HepG2 (cell line): ENCODE measurements around the gene HS3ST3B1. TPM values are rescaled to one million over a fixed set of nuclear protein-coding genes. Genes with fewer than 3 reads are reported as not detected.

Source experiments
- AKNA ChIP-seq: sonication (generic); formaldehyde crosslinking; IDR thresholded peaks from 2 replicates; pipeline ENCODE4 v1.4.0; 2020; ENCODE audit warnings: missing genetic modification reagents, borderline replicate concordance
- FOSL1 ChIP-seq: sonication (generic); formaldehyde crosslinking; IDR thresholded peaks from 2 replicates; pipeline ENCODE4 v1.9.0; 2021; ENCODE audit warnings: missing genetic modification reagents, borderline replicate concordance
- SRF ChIP-seq: IDR thresholded peaks from 2 replicates; pipeline ENCODE4 v1.6.1; 2011; ENCODE audit warnings: mild to moderate bottlenecking, low read depth, low read length, moderate library complexity
- TCF12 ChIP-seq, 2 experiments: fragments of 450-650 bp in 1 of 2; sonication (generic) in 1 of 2; formaldehyde crosslinking in 1 of 2; IDR thresholded peaks; 2 replicates each; pipeline versions ENCODE4 v1.6.1 to v1.8.0; 2017 to 2022; ENCODE audit warnings: antibody characterized with exemption in 1 of 2, mild to moderate bottlenecking in 1 of 2, missing genetic modification reagents in 1 of 2, moderate library complexity in 1 of 2
- THAP9 ChIP-seq: sonication (generic); formaldehyde crosslinking; IDR thresholded peaks from 2 replicates; pipeline ENCODE4; 2020; ENCODE audit warnings: missing genetic modification reagents, mild to moderate bottlenecking, borderline replicate concordance
- ZBTB34 ChIP-seq: sonication (generic); formaldehyde crosslinking; IDR thresholded peaks from 2 replicates; pipeline ENCODE4 v1.8.0; 2022; ENCODE audit warnings: mild to moderate bottlenecking, missing genetic modification reagents
- ZNF142 ChIP-seq: sonication (generic); formaldehyde crosslinking; IDR thresholded peaks from 2 replicates; pipeline ENCODE4 v1.4.0; 2020; ENCODE audit warnings: missing genetic modification reagents
- ZNF292 ChIP-seq: sonication (generic); formaldehyde crosslinking; IDR thresholded peaks from 2 replicates; pipeline ENCODE4 v1.8.1; 2022; ENCODE audit warnings: mild to moderate bottlenecking, low read depth, missing genetic modification reagents, borderline replicate concordance
- ZNF296 ChIP-seq: sonication (generic); formaldehyde crosslinking; conservative IDR thresholded peaks from 2 replicates; pipeline ENCODE4 v1.5.0; 2020; ENCODE audit warnings: mild to moderate bottlenecking, missing genetic modification reagents
- ZNF431 ChIP-seq: sonication (generic); formaldehyde crosslinking; IDR thresholded peaks from 2 replicates; pipeline ENCODE4 v1.9.0; 2022; ENCODE audit warnings: missing genetic modification reagents, low read depth, mild to moderate bottlenecking, borderline replicate concordance
- polyA plus RNA-seq, 8 experiments: library from polyadenylated mRNA; depleted of rRNA in 3 of 8; stranded (reverse) in 7 of 8; unstranded in 1 of 8; fragments of >200 nt; fragmentation: Illumina TruSeq in 4 of 8; extraction: Trizol in 4 of 8; gene quantifications; 2 replicates each; pipeline versions ENCODE4 v1.2.1 to v1.2.3, GENCODE V29; 2011 to 2016; ENCODE audit warnings: low read depth in 4 of 8, missing spikeins in 1 of 8, mixed read lengths in 1 of 8; ENCODE audit not compliant: insufficient read depth in 1 of 8
- total RNA-seq, 5 experiments: library from RNA; depleted of rRNA; stranded (reverse); fragments of >200 nt; fragmentation: Illumina TruSeq; extraction: Trizol; gene quantifications; 2 replicates each; pipeline ENCODE4 v1.2.3, GENCODE V29; 2016; ENCODE audit warnings: low read depth in 1 of 5
- TF ChIP-seq, protein P1 (sequence below): sonication (generic); formaldehyde crosslinking; IDR thresholded peaks from 2 replicates; pipeline ENCODE4 v1.4.0; 2020; ENCODE audit warnings: mild to moderate bottlenecking, missing genetic modification reagents

HS3ST3B1 gene
- total and polyA plus RNA-seq, 2 of the 13 experiments (the other 11 are each of a cell fraction or from before 2014, with no cell fraction given), result 15.7 to 39.5 TPM

GRCh38 chr17:14300575-14301278, at the start of gene HS3ST3B1 (continued):
- TF ChIP-seq AKNA (CRISPR knock-in tag), result peak; percentile 59; the same call in 1 of the 2 replicates
- TF ChIP-seq ZBTB34, result no peak
- TF ChIP-seq ZNF142, result peak; percentile 65; the same call in 1 of the 2 replicates
- TF ChIP-seq, protein P1, sequence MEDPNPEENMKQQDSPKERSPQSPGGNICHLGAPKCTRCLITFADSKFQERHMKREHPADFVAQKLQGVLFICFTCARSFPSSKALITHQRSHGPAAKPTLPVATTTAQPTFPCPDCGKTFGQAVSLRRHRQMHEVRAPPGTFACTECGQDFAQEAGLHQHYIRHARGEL (CRISPR knock-in tag), result 0 out of 2 replicates have a peak, but pooled peaks have one; percentile 39
- peak; percentile 60 for TF ChIP-seq ZNF431
- no peak for TF ChIP-seq SRF
- TF ChIP-seq THAP9 (CRISPR knock-in tag), result peak; percentile 72; the same call in 1 of the 2 replicates
- no peak for TF ChIP-seq FOSL1 (CRISPR knock-in tag)
- no peak; the same call in 1 of the 2 replicates for TF ChIP-seq ZNF292
- TF ChIP-seq ZNF296, result no peak; the same call in 1 of the 2 replicates
- no peak for TF ChIP-seq TCF12 (IDR thresholded peaks at IDR 0.05)
- no peak; the same call in 1 of the 2 replicates for TF ChIP-seq TCF12 (CRISPR knock-in tag; IDR thresholded peaks at IDR 0.05)
